Breast epithelium (tissue), 3 donors: Measurements from ENCODE around the gene IL13RA1.

Experiments used
- CTCF ChIP-seq, 3 donors: fragments of 450-650 bp; IDR thresholded peaks; one replicate each; pipeline ENCODE4 v1.5.1; 2016 to 2017; ENCODE audit warnings: antibody characterized with exemption in 3 of 3, mild to moderate bottlenecking in 3 of 3, moderate library complexity in 3 of 3
- POLR2A ChIP-seq: fragments of 450-650 bp; IDR thresholded peaks from one replicate; pipeline ENCODE4 v1.6.1; 2016; ENCODE audit warnings: antibody characterized with exemption, mild to moderate bottlenecking, moderate library complexity

GRCh38 chrX:118825227-118825626 is 97.8 kb downstream of the IL13RA1 start:
- TF ChIP-seq CTCF (IDR thresholded peaks at IDR 0.05) (no peak), POLR2A (no peak)
